ENCODE data around the gene ULK1.

ULK1 gene

DNA sequence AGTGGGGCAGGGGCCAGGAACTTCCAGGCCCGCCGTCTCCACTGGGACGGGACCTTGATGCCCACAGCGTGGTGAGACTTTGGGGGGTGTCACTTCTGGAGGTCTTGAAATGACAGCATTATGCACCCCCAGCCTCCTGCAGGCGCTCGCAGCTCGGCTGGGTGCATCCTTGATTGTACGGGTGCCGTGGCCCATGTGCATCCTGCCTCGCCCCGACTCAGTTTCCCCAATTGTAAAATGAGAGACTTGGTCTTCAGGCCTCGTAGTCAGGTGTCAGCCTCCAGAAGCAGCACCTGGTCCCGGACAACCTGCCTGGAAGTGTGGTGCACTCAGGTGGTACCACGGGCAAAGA lies 25.7 kb downstream of the ULK1 start:
- no peak for DNase-seq (ENCODE audit: low read depth in 2 of 2)

DNA sequence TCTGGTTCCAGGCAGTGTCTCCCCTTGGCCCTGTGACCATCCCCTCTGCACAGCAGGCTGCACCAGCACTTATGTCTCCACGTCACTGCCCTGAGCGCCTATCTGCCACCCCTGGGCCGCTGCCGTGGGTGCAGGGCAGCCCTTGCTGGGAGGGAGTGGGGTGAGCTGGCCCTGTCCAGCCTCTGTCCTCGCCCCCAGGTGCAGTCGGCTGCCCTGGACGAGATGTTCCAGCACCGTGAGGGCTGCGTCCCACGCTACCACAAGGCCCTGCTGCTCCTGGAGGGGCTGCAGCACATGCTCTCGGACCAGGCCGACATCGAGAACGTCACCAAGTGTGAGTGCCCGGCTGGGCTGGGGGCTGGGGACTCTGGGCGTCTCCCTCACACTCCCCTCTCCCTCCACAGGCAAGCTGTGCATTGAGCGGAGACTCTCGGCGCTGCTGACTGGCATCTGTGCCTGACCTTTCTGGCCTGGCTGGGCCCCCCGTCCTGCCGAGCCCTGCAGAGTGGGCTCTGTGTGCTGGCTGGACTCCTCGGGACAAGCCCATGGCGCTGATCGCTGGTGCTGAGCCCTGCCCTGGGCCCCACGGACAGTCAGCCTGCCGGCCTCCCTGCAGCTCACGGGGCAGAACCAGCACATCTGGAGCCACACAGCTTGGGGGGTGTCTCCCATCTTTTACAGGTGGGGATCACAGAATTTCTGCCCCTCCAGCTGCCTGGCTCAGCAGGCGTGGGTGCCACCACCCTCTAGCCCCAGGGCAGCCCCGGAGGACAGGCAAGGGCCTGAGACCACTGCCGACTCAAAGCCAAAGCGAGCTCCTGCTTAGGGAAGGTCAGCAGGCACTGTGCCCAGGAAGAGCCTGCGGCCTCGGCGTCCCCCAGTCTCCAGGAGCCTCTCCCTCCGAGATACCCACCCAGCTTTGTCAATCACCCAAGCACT lies 26.7 kb downstream of the ULK1 start:
- DNase-seq (ENCODE audit: low read depth in 2 of 2), result no peak

DNA sequence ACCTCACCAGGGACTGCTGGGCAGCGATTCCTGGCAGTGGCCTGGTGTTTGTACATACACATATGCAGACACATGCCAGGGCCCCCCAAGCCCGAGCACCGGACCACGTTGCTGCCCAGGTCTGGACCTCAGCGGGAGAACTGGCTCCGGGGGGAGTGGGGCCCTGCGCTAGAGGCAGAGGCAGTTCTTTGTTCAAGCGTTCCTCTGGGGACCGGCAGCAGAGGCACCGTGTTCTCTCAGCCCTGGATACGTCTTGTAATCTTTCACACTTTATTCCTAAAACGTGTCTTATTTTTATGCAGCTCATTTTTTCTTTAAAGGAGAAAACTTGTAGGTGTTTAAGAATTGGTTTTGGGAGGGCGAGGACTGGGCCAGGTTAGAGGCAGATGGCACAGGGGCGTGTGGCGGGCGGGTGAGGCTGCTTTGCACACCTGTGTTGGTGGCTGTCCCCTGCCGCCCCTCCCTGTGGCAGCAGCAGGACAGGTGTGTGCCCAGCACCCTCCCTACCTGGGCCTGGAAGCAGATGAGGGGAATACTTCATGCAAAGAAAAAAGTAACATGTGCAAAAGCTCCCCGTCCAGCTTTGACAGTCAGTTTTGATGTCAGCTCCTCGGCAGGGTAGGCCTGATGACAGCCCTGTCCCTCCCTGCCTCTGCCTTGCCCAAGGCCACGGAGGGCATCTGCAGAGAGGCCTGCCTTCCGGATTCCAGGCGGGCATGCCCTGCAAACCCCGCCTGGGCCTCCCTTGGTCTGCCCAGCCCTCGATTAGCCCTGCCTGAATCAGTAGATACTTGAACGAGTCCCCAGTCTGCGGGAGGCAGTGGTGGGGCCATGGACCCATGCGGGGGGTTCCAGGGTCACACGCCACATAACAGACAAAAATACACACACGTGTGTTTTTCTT lies 27.7 kb downstream of the ULK1 start:
- DNase-seq (ENCODE audit: low read depth in 2 of 2), result no peak

DNA sequence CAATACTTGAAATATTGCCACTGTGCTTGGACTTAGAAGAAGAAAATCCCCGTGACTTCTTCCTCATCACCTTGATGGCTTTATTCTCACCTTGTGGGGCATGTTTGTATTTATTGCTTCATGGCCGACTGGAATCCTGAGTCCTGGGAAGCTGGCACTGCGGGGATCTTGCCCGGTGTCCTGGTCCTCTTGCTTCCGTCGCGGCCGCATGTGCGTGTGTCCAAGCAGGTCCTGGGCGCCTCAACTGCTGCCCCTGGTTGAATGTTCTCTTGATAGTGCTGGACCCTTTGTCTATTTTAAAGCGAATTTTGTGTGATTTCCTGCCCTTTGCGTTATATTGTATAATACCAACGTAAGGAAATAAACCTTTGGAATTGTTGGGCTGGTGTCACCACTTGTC lies 28.4 kb downstream of the ULK1 start:
- no peak for DNase-seq (ENCODE audit: low read depth in 2 of 2)

DNA sequence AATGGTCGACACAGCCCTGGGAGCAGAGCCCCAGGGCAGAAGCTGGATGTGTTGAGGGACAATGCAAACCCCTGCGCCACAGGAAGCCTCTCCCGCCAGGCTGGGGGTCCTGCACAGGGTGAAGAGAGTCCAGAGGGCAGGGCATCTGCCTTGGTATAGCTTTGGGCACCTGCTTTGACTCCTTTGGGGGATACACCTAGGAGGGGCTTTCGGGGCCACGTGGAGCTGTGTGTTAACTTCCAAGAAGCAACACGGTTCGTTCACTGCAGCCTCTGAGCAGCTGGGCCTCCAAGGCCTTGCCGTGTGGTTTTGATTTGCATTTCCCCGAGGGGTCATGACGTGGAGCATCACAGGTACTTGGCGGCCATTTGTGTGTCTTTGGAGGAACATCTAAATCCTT lies 28.8 kb downstream of the ULK1 start:
- no peak for DNase-seq (ENCODE audit: low read depth in 2 of 2)

DNA sequence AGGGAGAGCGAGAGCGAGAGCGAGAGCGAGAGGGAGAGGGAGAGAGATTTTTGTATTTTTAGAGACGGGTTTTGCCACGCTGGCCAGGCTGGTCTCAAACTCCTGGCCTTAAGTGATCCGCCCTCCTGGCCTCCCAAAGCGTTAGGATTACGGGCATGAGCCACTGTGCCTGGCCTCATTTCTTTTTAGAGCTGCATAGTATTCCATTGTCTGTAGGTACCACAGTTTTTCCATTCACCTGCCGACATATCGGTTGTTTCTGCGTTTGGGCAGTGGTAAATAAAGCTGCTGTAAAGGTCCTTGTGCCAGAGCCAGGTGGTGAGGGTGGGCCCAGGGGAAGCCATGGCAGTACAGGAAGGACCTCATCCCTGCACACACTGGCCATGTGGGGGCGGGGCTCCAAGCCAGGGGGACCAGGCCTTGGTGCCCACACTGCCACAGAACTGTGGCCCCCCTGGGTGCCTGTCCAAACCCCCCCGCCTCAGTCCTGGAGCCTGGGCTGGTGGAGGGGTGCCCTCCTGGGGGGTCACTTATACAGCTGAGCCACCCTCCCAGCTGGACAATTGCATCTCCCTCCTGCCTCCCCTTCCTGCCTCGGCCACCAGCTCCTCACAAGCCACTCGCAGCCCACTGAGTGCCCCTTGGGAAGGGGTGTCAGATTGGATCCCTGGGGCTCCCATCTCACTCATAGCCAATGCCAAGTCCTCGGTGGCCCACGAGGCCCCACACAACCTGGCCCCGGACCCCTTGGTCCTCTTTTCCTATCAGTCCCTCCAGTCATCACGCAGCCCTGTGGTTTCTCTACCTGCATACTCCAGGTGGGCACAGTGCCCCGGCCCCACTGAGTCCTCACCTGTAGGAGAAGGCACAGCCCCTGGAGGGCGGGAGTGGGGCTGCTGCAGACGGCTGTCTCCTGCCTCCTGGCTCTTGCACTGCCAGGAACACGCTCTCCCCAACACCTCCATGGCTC lies 33.0 kb downstream of the ULK1 start:
- DNase-seq (ENCODE audit: low read depth in 2 of 2), result no peak

DNA sequence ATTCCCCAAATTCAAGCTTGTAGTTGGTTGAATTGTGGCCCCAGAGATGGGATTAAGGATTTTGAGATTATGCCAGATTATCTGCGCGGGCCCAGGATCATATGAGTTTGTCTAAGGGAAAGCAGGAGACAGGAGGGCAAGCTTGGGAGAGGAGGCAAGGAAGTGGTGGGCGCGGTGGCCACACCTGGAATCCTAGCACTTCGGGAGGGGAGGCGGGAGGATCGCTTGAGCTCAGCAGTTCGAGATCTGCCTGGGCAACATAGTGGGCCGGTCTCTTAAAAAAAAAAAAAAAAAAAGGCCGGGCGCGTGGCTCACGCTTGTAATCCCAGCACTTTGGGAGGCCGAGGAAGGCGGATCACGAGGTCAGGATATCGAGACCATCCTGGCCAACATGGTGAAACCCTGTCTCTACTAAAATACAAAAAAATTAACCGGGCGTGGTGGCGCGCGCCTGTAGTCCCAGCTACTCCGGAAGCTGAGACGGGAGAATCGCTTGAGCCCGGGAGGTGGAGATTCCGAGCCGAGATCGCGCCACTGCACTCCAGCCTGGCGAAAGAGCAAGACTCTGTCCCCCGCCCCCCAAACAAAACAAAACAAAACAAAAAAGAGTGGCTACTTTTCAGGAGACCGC lies 33.8 kb downstream of the ULK1 start:
- DNase-seq (ENCODE audit: low read depth in 2 of 2), result no peak

DNA sequence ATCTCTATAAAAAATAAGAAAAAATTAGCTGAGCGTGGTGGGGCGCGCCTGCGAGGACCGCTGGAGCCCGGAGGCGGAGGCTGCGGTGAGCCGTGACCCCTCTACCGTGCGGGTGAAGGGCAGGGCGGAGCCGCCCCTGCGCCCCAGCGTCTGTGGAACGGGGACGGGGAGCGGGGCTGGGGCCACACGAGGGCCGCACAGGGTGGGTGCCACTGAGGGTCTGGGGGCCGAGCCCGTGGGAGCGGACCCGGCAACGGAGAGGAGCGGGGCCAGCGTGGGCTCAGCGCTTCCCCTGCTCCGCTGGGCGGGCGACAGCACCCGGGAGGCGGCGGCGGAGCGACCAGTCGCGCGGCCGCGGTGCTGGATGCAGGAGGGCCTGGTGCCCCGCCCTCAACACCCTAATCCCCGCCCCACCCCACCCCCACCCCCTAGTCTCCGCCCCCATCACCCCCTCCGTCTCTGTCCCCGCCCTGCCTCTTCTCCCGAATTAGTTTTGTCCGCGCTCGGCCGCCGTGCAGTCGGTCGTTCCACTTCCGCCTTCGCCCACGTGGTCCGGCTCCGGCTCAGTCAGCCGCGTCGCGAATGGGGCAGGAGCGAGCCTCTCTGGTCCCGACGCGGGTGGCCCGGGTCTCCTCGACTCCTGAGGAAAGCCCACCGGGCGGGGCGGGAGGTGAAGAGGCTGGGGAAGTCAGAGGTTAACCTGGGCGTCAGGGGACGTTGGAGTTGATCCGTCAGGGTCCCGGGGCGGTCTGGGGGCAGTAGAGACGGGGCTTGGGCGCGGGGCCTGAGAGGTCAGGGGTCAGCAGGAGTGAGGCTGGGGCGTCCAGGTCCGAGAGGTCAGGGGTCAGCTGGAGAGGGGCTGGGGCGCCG lies 34.5 kb downstream of the ULK1 start, which contains the start of gene PUS1:
PUS1 (plus strand) TSS at position 566 of the 870 bp plus-strand sequence. CDS start 447 bp downstream, outside the sequence.
- DNase-seq (ENCODE audit: low read depth in 2 of 2), result peak; percentile 89 to 91

DNA sequence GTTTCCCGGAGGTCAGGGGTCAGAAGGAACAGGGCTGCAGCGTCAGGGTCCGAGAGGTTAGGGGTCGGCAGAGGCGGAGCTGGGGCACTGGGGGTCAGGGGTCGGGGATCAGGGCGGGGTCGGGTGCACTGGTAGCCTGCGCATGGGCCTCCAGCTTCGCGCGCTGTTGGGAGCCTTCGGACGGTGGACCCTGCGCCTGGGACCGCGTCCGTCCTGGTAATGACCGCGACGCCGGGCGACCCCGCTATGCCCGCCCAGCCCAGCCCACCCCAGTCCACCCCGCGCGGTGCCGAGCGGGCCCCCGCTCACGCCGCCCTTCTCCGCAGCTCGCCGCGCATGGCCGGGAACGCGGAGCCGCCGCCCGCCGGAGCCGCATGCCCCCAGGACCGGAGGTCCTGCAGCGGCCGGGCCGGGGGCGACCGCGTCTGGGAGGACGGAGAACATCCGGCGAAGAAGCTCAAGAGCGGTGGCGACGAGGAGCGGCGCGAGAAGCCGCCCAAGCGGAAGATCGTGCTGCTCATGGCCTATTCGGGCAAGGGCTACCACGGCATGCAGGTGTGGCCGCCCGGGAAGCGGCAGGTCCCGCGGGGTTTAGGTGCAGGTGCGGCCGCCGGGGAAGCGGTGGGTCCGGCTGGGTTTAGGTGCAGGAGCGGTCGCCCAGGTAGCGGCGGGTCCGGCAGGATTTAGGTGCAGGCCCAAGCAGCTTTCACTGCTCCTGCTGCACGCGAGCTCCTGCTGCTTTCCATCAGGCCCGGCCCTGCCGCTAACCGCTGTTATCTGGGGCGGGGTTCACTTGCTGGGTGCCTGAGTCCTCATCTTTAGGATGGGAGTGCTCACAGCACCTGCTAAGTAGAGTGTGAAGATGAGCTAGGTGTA lies 35.4 kb downstream of the ULK1 start:
- no peak for DNase-seq (ENCODE audit: low read depth in 2 of 2)

DNA sequence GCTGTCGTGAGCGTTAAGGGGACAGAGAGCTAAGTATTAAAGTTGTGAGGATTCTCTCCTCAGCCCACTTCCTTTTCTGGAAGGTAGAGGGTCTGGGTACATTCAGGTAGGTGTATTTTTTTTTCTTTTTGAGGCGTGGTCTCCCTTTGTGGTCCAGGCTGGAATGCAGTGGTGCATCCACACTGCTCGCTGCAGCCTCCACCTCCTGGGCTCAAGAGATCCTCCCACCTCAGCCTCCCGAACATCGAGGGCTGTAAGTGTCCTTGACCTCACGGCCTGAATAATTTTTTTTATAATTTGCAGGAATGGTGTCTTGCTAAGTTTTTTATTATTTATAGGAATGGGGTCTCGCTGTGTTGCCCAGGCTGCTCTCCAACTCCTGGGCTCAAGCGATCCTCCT lies 36.1 kb downstream of the ULK1 start:
- DNase-seq (ENCODE audit: low read depth in 2 of 2), result no peak

DNA sequence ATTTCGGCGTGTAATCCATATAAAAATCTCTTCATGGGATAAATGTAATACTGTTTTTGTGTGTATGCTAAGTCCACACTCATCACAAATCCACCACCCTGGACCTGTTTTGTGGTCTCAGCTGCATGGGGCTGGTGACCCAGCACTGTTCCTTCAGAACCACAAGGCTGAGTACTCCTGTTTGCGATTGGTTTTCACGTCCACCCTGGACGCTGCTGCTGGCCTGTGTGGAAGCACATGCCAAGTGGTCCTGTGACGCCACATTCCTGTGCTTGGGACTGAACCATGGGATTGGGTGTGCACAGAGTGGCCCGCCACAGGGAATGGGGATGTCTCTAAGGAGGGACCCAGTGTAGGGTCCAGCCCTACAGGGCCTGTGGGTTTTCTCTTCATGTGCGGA lies 39.0 kb downstream of the ULK1 start:
- no peak for DNase-seq (ENCODE audit: low read depth in 2 of 2)

DNA sequence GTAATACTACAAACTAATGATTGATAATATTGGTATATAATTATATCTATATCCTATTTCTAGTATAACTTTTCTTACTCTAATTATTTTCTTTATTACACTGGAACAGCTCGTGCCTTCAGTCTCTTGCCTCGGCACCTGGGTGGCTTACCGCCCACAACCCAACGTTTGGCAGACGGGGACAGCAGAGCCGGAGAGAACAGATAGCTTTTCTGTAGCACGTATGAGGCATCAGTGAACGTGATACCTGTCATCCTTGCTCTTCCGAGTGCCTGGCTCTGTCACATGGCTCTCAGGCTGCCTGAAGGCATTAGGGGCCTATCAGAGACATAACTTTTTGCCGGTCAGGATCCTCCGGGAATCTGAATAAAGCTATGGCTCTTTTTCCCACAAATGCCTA lies 40.1 kb downstream of the ULK1 start:
- DNase-seq (ENCODE audit: low read depth in 2 of 2), result no peak

DNA sequence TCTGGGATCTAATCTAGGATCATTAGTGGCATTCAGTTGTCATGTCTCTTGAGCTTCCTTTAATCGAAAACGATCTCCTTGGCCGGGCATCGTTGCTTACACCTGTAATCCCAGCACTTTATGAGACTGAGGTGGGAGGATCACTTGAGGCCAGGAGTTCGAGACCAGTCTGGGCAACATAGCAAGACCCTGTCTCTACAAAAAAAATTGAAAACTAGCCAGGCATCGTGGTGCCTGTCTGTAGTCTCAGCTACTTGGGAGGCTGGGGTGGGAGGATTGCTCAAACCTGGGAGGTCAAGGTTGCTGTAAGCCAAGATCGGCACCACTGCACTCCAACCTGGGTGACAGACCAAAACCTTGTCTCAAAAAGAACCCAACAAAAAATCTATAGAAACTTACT lies 43.7 kb downstream of the ULK1 start:
- no peak for DNase-seq (ENCODE audit: low read depth in 2 of 2)

DNA sequence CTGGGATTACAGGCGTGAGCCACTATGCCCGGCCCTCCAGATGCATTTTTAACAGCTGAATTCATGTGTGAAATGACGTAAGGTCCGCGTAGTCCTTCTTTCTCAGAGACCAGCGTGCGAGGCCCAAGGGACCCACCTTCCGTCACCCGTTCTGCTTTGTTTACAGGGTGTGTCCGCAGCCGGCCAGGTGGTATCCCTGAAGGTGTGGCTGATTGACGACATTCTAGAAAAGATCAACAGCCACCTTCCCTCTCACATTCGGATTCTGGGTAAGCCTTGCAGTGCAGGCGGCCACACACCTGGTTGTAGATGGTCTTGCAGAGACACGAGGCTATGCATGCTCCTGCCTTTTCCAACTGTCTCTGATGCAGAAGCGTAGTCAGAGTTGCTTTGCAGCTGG lies 44.6 kb downstream of the ULK1 start:
- DNase-seq (ENCODE audit: low read depth in 2 of 2), result no peak

DNA sequence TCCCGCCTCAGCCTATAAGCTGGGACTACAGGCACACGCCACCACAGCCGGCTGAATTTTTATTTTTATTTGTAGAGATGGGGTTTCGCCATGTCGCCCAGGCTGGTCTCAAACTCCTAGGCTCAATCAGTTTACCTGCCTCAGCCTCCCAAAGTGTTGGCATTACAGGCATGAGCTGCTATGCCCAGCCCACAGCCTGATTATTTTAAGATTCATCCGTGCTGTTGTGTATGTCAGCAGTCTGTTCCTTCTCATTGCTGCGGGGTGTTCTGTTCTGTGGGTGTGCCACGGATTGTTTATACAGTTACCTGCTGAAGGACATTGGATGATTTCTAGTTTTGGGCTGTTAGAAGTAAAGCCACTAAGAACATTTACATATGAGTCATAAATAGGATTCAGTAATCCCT lies 45.7 kb downstream of the ULK1 start:
- DNase-seq (ENCODE audit: low read depth in 2 of 2), result no peak

DNA sequence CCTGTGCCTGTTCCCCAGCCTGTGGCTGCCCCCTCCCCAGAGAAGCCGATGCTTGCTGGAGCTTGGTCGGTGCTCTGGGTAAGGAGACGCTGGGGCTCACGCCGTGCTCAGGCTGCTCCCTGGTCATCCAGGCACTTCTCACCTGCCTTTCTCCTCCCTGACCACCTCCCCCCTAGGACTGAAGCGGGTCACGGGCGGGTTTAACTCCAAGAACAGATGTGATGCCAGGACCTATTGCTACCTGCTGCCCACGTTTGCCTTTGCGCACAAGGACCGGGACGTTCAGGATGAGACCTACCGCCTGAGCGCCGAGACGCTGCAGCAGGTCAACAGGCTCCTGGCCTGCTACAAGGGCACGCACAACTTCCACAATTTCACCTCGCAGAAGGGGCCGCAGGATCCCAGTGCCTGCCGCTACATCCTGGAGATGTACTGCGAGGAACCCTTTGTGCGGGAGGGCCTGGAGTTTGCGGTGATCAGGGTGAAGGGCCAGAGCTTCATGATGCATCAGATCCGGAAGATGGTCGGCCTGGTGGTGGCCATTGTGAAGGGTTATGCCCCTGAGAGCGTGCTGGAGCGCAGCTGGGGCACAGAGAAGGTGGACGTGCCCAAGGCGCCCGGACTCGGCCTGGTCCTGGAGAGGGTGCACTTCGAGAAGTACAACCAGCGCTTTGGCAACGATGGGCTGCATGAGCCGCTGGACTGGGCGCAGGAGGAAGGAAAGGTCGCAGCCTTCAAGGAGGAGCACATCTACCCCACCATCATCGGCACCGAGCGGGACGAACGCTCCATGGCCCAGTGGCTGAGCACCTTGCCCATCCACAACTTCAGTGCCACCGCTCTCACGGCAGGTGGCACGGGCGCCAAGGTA lies 46.9 kb downstream of the ULK1 start:
- no peak for DNase-seq (ENCODE audit: low read depth in 2 of 2)

DNA sequence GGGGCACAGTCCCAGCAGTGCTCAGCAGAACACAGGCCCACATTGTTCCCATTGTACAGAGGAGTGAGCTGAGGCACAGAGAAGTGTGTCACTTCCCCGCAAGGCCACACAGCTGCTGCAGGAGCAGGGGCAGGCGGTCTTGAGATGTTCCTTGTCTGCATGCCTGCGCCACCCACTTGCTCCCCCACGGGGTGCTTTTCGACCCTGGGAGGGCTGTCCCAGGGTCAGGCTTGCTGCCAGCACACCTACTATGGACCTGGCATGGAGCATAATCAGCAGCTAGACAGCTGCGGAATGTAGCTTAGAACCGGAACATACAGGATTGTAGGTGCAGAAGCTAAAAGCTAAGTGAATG lies 47.5 kb downstream of the ULK1 start:
- no peak for DNase-seq (ENCODE audit: low read depth in 2 of 2)

DNA sequence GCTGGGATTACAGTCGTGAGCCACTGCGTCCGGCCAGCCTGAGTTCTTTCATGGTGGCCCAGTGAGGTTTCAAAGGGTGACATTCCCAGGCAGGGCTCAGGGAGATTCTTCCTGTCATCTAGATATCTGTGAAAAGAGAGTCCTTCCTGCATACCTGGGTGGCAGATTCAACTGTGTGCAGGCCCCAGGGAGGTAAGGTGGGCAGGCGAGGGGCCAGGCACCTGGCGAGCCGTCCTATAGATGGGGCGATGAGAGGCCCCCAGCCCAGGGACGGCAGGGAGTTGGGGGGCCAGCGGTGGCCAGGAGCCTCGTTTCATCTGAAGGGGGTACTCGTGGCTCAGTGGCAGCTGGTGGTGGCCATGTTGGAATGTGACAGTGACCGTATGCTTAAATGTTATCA lies 48.2 kb downstream of the ULK1 start:
- DNase-seq (ENCODE audit: low read depth in 2 of 2), result no peak

Measured in stimulated activated CD4-positive, alpha-beta T cell treated with anti-CD3 and anti-CD28 coated beads, Interleukin-4, amount 100 ng/mL, for 48 hours (primary cell).